ENCODE measurements around the gene ACBD3.
"Not testable (repeated sequence)": the region's sequence is repeated elsewhere in the genome, so short reads cannot be mapped to it uniquely, and the experiment has no call there.

The ACBD3 gene

GRCh38 chr1:226186124-226187018, at the start of gene ACBD3:
TSS of gene ACBD3 (minus strand) at chr1:226186741. CDS start at chr1:226186675, 66 bp downstream.
- peak; percentile 74 for DNase-seq (ENCODE audit: low read depth)

DNA sequence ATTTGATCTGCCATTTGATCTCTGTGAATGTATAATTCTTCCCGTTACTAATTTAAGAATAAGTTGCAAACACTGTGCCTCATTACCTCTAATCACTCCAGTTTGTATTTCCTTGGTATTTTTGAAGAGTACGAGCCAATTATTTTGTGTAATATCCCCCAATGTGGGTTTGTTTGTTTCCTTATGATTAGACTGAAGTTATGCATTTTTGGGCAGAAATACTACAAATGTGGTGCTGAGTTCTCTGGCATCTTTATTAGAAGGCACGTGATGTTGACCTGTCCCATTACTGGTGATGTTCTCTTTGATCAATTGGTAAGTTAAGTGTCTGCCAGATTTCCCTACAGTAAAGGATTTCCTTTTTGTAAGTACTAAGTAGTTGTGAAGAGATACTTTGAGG, 47.3 kb upstream of the ACBD3 start:
- no peak for DNase-seq (ENCODE audit: low read depth)

DNA sequence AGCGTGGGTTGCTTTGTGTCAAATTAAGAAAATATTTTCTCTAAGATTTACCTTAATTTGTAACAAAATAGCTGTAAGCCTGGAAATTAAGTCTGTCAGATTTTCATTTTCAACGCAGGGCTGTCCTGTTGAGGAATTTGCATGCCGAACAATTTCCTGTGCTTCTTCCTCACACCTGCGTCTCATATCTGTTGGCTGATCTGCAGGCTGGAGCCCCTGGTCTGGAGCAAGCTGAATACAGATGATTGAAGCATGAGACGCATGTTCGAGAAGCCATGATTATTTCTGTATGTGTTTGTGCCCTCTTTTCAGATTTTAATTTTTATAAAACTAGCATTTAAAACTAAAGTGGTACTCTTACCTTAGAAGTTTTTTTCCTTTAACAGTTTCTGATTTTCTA, 46.8 kb upstream of the ACBD3 start:
- DNase-seq (ENCODE audit: low read depth), result no peak

DNA sequence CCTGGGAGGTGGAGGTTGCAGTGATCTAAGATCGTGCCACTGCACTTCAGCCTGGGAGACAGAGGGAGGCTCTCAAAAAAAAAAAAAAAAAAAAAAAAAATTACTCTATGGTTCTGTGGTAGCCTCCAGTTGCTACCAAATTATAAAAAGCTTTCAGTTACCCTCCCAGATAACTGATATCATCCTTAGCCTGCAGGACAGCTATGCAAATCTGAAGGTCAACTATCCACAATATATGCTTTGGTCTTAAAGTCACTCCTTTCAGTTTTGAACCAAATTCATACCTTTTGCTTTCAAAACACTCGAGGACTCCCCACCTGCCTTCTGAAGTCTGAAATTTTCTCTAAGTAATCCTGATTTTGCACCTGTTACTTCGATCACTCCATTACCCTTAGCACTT, 40.1 kb upstream of the ACBD3 start:
- no peak for DNase-seq (ENCODE audit: low read depth)

DNA sequence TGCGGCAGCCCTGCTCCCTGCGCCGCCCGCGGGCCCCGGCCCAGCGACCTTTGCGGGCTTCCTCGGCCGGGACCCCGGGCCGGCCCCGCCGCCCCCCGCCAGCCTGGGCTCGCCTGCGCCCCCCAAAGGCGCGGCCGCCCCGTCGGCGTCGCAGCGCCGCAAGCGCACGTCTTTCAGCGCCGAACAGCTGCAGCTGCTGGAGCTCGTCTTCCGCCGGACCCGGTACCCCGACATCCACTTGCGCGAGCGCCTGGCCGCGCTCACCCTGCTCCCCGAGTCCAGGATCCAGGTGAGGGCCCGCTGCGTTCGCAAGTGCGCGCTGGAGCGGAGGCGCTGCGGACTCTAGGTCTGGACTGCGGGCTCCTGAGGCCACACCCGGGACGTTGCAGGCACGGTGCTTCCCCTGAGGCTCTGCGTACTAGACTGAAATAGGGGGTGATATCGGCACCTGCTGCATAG, 37.3 kb upstream of the ACBD3 start:
- DNase-seq (ENCODE audit: low read depth), result no peak

- no peak for DNase-seq (ENCODE audit: low read depth)
Measured at GRCh38 chr1:226223157-226223785, 36.7 kb upstream of the ACBD3 start, which contains the start of gene MIXL1. TSS of gene MIXL1 (plus strand) at chr1:226223664. CDS start at chr1:226223682, 18 bp downstream.

DNA sequence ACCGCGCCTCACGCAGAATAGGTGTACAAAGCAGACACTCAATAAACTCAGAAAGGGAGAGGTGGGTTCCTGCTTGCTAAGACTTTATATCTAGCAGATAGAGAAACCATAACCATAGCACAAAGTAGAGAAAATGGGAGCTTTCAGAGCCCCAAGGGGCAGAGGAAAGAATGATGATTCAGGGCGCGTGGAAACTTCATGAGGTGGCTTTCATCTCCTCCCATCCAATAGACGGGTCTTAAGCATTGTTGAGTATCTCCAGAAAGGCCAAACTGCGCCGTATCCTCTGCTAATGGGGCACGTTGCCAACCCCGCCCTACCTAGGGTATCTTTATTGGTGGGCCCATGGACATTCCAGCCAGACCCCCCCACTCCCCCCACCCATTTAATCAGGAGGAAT, 36.1 kb upstream of the ACBD3 start:
- DNase-seq (ENCODE audit: low read depth), result no peak

DNA sequence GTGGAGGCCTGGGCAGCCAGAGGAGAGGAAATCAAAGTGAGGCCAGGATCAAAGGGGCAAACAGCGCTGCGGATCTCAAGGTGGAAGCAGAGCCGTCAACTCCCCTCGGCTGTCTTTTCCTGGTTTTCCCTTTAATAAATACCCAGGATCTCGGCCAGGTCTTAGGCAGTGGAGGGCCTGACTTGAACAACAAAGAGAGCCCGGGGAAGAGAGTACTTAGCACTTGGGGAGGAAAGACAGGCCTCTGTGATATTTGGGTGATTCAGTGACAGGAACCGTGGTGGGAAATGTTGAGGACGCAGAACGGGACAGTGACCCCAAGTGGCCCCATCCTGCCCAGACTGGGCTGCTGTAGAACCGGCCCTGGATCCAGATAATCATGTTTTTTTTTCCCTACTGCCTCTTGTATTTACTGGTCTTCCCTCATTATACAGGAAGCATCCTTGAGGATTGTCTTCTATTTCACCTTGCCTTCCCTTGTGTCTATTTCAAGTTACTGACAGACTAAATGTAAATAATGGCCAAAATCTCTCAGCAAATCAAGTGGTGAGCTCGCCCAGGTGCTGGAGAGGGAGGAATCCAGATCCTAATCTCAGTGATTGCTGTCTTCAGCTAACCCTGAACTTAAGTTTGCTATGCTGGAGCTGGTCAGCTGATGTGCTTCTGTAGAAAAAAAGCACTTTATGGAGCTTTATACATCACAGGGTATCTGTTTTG, 34.1 kb upstream of the ACBD3 start:
- no peak for DNase-seq (ENCODE audit: low read depth)

DNA sequence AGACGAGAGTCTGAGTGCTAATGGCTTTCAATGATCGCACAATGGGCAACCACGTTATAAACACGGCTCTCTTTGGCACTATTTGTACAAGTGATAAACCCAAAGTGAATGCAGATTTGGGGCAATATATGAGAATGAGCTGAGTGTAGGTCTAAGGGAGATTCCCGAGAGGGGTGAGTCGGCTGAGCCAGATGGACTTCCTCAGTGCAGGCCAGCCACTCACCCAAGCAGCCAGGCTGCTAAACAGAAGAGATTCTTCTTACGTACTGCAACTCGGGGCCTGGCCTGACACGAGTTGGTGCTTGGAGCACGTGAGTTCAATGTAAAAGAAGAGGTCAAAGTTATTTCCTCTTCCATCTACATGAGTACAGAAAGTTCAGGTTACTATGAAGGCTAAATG, 30.7 kb upstream of the ACBD3 start:
- no peak for DNase-seq (ENCODE audit: low read depth)

- no peak for DNase-seq (ENCODE audit: low read depth)
Measured at GRCh38 chr1:226216056-226216455, 29.5 kb upstream of the ACBD3 start.

DNA sequence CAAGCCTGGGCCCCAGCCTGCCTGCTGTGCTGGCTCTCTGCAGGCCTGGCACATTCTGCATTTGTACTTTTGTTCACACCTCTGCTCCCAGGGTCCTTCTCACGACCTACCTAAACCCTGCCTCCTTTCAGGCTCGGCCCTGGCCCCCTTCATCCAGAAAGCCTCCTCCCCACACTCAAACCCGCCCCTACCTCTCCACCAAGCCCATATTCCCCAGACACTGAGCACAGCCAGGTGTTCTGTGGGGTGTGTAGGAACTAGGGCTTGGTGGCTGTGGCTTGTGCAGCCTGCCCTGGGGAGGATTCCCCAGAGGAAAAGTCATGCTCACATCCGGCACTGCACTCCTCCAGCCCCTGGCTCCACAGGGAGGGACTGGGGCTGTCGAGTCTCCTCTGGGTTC, 28.7 kb upstream of the ACBD3 start:
- DNase-seq (ENCODE audit: low read depth), result no peak

GRCh38 chr1:226212545-226212944, 26.0 kb upstream of the ACBD3 start:
- no peak for DNase-seq (ENCODE audit: low read depth)

GRCh38 chr1:226211181-226211821, 24.8 kb upstream of the ACBD3 start:
- DNase-seq (ENCODE audit: low read depth), result no peak

DNA sequence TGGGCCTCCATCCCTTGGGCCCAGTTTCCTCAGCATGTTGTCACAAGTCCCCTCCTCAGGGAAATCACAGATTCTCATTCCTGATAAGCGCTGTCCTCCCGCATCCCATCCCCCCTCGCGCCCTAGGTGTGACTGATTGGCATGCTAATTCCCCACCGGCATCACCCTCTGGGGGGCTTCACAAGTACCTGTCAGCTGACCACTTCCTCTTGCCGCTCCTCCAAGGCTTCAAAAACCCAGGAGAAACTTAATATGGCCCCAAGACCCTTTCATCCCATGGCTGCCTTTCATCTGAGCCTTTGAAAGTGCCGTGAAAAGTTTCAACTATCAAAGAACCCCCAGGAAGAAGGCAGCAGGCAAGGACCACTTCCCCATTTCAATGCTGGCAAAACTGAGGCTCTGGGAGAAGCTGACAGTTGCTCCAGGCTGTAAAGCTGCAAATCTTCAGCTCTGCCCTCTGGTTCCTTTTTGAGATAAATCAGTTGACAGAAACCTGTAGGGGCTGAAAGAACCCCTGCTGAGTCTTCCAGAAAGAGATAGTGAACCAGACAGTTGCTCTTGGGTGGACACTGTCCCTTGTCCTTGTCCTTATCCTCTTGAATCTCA, 24.1 kb upstream of the ACBD3 start:
- no peak for DNase-seq (ENCODE audit: low read depth)

DNA sequence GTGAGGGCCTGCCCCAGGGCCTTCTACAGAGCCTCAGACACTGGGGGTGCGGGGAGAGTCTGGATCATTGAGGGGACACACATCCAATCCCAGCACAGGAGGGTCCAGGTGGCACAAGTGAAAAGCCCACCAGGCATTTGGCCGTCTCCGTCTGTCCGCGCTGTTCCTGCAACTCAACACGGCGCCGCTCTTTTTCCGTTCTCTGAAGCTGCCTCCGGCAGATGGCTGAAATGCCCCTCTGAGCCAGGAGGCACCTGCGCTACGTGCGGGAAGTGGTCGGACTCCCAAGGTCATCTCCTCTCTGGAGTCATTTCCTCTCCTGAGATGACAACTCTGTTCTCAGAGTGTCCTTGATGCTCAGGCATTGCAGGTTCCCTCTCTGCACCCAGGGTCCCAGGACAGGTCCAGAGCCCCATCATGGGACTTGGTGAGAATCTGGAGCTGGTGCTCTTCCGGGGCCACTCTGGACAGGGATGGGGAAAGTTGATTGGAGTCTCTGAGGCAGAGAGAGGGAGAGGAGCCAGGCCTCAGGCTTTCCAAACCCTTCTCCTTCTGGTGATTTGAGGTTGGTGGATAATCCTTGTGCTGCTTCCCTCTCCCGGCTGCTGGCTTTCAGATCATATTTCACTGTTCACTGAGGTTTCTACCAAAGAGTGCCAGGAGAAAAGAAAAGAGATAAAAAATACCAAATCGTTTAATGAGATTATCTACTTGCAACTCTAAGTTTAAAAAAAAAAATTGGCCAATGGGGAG, 22.9 kb upstream of the ACBD3 start:
- DNase-seq (ENCODE audit: low read depth), result no peak

DNA sequence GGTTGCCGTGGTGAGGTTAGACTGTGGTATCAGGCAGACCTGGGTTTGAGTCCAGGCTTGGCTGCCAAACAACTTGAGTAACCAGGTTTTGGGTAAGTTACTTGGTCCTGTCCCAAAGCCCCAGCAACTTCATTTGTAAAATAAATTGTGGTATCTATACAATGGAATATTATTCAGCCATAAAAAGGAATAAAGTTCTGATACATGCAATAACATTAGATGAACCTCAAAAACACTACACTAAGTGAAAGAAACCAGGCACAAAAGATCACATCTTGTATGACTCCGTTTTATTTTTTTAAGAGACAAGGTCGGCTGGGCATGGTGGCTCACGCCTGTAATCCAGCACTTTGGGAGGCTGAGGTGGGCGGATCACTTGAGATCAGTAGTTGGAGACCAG, 20.5 kb upstream of the ACBD3 start:
- DNase-seq (ENCODE audit: low read depth), result no peak

GRCh38 chr1:226204198-226204597, 17.7 kb upstream of the ACBD3 start:
- no peak for DNase-seq (ENCODE audit: low read depth)

DNA sequence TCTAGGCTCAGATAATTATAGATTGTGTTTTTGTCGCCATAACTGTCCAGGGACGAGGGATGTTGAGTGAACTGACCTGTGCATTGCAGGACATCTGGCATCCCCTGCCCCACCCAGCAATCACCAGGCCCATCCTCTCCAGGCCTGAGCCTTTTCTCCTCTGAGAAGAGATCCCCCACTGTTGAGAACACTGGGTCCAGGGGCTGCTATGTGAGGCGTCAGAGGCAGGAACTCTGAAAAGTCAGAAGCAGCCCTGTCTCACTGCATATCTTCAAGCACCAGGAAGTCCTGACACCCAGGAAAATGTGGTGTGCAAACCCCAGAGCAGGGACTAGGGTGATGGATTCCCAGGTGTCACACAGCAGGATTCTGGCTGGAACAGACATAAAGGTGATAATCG, 17.1 kb upstream of the ACBD3 start:
- DNase-seq (ENCODE audit: low read depth), result no peak

GRCh38 chr1:226203240-226203639, 16.7 kb upstream of the ACBD3 start:
- no peak for DNase-seq (ENCODE audit: low read depth)

DNA sequence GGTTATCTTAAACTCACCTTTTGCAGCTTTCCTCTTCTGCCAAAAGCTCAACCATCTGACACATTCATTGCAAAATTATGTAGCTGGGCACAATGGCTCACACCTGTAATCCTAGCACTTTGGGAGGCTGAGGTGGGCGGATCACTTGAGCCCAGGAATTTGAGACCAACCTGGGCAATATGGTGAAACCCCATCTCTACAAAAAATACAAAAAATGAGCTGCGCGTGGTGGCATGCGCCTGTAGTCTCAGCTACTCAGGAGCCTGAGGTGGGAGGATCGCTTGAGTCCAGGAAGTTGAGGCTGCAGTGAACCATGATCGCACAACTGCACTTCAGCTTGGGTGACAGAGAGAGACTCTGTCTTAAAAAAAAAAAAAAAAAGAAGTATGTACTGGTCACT, 16.1 kb upstream of the ACBD3 start:
- not testable (repeated sequence) for DNase-seq (ENCODE audit: low read depth)

DNA sequence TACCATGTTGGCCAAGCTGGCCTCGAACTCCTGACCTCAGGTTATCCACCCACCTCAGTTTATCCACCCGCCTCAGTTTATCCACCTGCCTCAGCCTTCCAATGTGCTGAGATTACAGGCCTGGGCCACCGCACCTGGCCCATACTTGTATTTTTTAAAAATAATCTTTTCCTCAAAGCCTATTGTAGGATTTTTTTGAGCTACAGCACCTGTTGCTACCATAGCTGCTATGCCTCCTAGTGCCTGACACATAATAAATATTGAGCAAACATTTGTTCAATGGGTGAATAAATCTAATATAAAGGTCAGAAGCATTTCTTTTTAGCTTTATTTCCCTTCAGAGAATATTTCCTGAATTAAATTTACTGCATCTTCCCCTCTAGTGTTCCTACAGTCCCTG, 15.7 kb upstream of the ACBD3 start:
- DNase-seq (ENCODE audit: low read depth), result no peak
